T-helper 9 cell (primary cell): ENCODE measurements around the gene CALML5.

ENCODE experiments used
- DNase-seq: peaks from one replicate; pipeline ENCODE4 v3.0.0-alpha.2; 2020
- total RNA-seq, 2 donors: gene quantifications; one replicate each; lab custom pipeline; 2026; lab: John Stamatoyannopoulos, UW

CALML5 gene, protein sequence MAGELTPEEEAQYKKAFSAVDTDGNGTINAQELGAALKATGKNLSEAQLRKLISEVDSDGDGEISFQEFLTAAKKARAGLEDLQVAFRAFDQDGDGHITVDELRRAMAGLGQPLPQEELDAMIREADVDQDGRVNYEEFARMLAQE
- total RNA-seq = 0 reads per million in 2 donors

- DNase-seq = no peak
Observed at GRCh38 chr10:5499493-5500140, at the start of gene CALML5. CALML5 (minus strand) TSS chr10:5499570; CDS start chr10:5499438, 132 bp downstream.

DNA sequence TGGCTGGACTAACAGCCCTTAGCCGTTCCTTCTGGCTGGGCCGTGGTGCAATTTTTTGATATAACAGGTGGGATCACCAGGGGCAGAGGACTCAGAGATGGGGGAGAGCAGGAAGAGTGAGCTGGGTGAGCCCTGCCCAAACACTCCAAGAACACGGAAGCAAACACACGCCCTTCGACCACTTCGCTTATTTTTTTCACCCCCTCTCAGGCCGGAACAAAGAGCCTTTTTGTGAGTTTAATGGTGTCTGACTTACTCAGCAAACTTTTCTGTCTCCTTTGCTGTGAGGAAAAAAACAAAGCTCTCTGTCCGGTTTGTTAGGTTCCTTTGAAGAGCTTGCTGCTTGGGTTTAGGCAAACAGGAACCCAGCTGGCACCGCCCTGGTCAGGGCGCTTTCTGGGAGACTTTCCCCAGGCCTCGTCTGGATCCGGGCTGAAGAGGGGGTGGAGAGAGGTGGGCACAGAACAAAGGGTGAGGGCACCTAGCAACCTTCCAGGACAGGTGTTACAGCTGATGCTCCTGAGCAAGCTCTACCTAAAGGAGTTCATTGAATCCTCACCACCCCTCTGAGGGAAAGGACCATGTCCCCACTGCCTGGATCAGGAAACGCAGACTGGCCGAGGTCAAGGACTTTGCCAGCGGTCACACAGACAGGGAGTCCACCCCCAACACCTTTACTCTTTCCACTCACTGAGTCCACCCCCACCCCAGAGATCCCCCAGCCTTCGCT, 48.7 kb upstream of the CALML5 start:
- no peak for DNase-seq

- DNase-seq = no peak
Observed at GRCh38 chr10:5547681-5547930, 48.2 kb upstream of the CALML5 start.

DNA sequence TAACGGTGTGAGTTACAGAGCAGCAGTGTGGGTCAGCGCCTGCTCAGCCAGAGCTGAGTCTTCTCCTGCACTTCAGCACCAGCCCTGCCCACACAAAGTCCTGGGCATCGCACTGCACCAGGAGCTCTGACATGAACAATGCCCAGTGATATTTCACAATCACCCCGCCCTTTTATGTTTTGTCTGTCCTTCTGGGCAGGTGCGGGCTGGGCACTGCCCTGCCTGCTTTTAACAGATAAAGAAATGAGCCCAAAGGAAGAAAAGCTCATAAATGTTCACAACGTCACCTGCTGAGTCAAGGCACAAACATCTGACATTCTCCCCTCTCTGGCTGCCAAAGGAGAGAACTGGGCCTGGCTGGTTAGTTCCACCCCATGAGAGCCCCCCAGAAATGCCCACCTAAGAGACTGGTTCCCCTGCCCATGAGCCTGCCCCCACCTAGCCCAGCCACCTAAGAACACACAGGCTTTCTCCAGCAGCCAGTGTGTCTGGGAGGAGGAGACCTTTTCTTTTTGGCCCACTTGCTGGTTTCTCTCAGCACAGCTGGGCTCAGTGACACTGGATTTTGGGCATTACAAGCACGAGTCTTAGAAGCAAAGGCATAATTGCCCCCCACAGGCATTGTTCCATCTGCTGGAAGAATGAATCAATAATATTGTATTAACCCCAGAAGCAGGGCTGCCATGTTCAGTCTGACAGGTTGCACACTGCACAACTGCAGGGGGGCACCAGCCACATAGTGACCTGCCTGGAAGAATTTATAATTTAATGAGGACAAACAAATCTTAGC, 47.7 kb upstream of the CALML5 start:
- no peak for DNase-seq

DNA sequence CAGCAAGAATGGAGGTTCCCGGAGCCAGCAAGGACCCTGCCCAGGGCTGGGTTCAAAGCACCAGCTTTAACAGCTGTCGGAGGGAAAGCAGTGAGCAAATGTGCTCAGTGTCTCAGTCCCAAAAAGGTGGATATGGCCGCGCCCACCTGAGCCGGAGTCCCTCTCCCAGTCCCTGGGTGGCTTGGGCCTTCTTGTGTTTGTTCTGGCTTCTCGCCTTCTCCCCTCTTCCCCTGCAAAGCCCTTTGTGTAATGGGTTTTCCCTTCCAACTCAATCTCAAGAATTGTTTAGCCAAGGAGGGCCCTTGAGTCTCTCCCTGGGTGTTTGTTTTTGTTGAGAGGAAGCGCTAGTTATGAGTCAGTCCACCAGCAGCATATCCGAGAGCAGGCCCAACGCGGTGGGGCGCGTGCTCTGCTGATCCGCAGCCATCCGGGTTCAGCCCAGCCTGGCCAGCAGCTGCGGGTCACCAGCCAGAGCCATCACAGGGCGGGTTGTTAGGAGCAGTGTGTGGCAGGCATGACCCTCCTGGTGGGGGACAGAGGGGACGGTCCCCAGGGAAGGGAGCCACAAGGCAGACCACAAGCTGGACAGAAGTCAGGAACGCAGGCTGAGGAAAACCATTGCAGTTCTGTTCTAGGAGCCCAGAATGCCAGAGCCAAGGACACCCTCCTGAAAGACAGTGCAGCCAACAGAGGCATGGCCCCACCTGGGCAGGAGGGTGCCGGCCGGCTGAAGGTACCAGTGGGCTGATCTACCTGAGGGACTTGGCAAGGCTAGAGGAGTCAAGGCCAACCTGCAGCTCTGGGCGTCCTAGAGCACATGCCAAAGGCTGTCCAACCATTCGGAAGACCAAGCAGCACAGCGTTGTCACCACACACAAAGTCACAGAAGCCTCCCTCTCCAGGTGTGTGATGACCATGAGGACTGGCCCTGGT, 46.7 kb upstream of the CALML5 start:
- DNase-seq = no peak

- no peak for DNase-seq
Observed at GRCh38 chr10:5545426-5545777, 46.0 kb upstream of the CALML5 start.

- no peak for DNase-seq
Observed at GRCh38 chr10:5545011-5545410, 45.6 kb upstream of the CALML5 start.

- DNase-seq = no peak
Observed at GRCh38 chr10:5544216-5544805, 44.9 kb upstream of the CALML5 start.

- no peak for DNase-seq
Observed at GRCh38 chr10:5543623-5544022, 44.3 kb upstream of the CALML5 start.

GRCh38 chr10:5542100-5542499, 42.7 kb upstream of the CALML5 start:
- no peak for DNase-seq

DNA sequence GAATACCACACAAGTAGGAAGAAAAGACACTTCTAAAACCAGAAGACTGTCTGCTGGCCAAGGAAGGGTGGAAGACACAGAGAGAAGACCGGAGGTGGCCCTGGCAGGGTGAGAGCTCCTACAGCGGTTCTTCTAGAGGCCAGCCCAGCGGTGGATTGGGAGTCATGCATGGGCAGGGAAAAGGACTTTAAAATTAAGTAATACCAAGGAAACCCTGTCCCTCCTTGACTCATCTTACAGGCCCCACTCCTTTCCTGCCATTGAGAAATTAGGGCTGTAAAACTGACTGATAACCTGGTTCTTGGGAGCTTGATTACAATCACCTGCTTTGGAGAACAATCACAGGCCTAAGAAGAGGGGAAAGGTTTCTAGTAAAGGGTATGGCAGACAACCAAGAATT, 41.5 kb upstream of the CALML5 start:
- no peak for DNase-seq

DNA sequence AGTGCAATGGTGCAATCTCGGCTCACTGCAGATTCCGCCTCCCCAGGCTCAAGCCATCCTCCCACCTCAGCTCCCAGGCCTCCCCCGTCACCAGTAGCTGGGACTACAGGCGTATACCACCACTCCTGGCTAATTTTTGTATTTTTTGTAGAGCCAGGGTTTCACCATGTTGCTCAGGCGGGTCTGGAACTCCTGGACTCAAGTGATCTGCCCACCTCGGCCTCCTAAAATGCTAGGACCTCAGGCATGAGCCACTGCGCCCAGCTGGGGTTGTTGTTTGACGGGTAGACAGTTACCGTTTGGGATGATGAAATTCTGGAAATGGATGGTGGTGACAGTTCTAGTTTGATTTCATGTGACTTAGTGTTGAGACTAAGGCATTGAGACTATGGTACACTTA, 40.7 kb upstream of the CALML5 start:
- DNase-seq = no peak

GRCh38 chr10:5538892-5539651, 39.7 kb upstream of the CALML5 start:
- DNase-seq = no peak

DNA sequence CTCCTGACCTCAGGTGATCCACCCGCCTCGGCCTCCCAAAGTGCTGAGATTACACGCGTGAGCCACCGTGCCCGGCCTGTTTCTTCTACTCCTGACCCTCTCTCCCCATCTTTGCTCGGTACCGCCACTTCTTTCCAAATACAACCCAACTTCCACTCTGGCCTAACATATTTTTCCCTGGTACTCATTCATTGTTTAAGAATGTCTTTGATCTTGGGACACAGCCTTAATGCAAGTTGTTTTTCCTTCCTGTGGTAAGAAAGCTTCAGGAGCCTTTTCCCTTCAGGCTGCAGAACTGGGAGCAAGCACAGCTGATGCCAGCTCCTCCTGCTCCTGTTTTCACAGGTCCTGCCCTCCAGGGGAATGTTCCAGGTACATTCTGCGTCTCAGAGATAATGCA, 39.1 kb upstream of the CALML5 start:
- no peak for DNase-seq

DNA sequence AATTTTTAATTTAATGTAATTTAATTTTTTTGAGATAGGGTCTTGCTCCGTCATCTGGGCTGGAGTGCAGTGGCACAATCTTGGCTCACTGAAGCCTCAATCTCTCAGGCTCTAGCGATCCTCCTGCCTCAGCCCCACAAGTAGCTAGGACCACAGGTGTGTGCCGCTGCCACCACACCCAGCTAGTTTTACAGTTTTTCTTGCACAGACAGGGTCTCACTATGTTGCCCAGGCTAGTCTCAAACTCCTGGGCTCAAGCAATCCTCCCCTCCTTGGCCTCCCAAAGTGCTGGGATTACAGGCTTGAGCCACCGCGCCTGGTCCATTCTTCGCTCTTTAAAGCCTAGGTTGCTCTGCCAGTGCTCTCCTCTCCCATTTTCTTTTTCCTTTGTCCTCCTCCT, 38.3 kb upstream of the CALML5 start:
- no peak for DNase-seq

- DNase-seq = no peak
Observed at GRCh38 chr10:5536486-5537081, 37.2 kb upstream of the CALML5 start.

GRCh38 chr10:5534880-5535856, 35.8 kb upstream of the CALML5 start:
- no peak for DNase-seq

DNA sequence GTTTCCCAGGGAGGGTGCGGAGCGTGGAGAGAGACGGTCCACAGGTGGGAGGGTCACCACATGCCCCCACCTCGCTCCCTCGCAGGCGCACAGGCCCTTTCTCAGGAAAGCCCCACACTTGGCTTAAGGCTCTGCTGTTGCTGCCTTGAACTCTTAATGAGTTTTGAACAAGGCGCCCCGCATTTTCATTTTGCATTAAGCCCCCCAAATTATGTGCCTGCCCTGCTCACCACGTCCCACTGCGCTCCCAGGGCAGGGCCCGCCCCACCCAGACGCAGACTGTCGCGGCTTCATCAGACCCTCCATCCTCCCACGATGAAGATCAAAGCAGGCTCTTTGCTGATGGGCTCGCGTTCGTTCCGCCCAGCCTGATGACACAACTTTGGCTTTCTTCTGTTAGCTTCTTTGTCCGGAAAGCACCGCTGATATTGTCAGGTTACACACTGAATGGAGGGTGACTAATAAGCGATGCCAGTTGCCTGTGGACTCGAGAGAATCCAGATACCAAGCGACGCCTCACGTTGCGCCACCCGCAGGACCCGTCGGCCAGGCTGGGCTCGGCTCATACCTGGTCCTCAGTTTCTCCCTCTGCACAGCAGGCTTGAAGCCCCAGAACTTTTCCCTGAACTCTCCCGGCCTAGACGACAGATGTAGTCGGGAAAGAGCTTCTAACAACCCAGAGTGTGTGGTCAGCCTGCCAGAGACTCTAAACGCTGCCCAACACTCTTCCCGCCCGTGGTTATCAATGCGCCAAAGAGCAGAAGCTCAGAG, 34.9 kb upstream of the CALML5 start:
- DNase-seq = no peak
